Suprapubic skin (tissue), 4 donors: ENCODE measurements around the gene LRRC4. TPM values are rescaled to one million over a fixed set of nuclear protein-coding genes. Genes with fewer than 3 reads are reported as not detected.

Experiments used
- DNase-seq, 2 donors: peaks; one replicate each; pipeline ENCODE4 v3.0.0-alpha.2; 2019; ENCODE audit warnings: low spot score in 2 of 2
- H3K27ac ChIP-seq: fragments of 200-600 bp; sonication (generic); one replicate; pipeline ENCODE4 v1.5.1; 2019
- H3K27me3 ChIP-seq: fragments of 200-600 bp; sonication (generic); one replicate; pipeline ENCODE4 v1.5.1; 2019
- H3K36me3 ChIP-seq: fragments of 200-600 bp; sonication (generic); one replicate; pipeline ENCODE4 v1.5.1; 2019
- H3K4me1 ChIP-seq: fragments of 200-600 bp; sonication (generic); one replicate; pipeline ENCODE4 v1.5.1; 2019
- H3K4me3 ChIP-seq: fragments of 200-600 bp; sonication (generic); one replicate; pipeline ENCODE4 v1.5.1; 2019; ENCODE audit warnings: mild to moderate bottlenecking
- H3K9me3 ChIP-seq: fragments of 200-600 bp; sonication (generic); one replicate; pipeline ENCODE4 v1.5.1; 2019
- CTCF ChIP-seq, 2 donors: fragments of 200-600 bp in 1 of 2; fragments of 450-650 bp in 1 of 2; sonication (generic) in 1 of 2; IDR thresholded peaks; one replicate each; pipeline ENCODE4 v1.5.1; 2016 to 2019; ENCODE audit warnings: antibody characterized with exemption in 2 of 2, mild to moderate bottlenecking in 1 of 2, moderate library complexity in 1 of 2
- EP300 ChIP-seq: sonication (generic); formaldehyde crosslinking; IDR thresholded peaks from one replicate; pipeline ENCODE4 v1.6.1; 2017; ENCODE audit warnings: antibody characterized with exemption
- POLR2A ChIP-seq, 2 donors: fragments of 450-650 bp; IDR thresholded peaks; one replicate each; pipeline ENCODE4 v1.6.1; 2017; ENCODE audit warnings: antibody characterized with exemption in 2 of 2, mild to moderate bottlenecking in 2 of 2, moderate library complexity in 2 of 2
- POLR2AphosphoS5 ChIP-seq, 3 donors: sonication (generic); formaldehyde crosslinking; IDR thresholded peaks; one replicate each; pipeline ENCODE4 v1.6.1; 2017; ENCODE audit warnings: antibody characterized with exemption in 3 of 3
- WGBS: methylation state at CpG from one replicate; pipeline ENCODE4 v1.1.5; 2018; 5-methylcytosine and 5-hydroxymethylcytosine counted together
- total RNA-seq, 4 donors: library from RNA; depleted of rRNA; stranded (reverse); fragments of >200 nt; gene quantifications; one replicate each; pipeline ENCODE4 v1.1.0, GENCODE V29; 2016

LRRC4 gene
- total RNA-seq, 4 donors from 2014 or later: 0.16 to 0.57 (median 0.21) TPM; not detected in 1

DNA sequence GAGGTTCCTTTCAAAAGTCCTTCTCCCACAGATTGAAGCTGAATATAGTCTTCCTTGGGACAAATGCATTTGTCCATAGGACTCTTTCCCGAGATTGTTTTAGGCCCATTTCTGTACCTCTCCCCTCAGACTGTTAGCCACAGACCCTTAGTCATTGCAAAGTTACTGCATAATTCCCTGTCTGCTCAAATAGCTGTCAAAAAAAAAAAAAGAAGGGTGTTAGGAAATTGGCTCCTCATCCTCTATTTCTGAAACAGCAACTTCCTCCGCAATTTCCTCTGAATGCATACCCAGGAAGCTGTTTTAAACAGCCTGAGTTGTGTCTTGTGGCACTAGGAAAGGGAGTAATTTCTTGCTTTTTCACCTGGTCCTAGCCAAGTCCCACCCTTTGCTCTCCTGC lies 5.4 kb downstream of the LRRC4 start:
- Histone ChIP-seq H3K27ac (no peak overlapping the region), H3K4me1 (peaks cover 7% of the 10 kb centered on the region), H3K36me3 (no peaks in the 10 kb centered on the region), H3K9me3 (no peaks in the 10 kb centered on the region), H3K4me3 (no peak overlapping the region), H3K27me3 (peaks cover 12% of the 10 kb centered on the region)
- DNase-seq: no peak
- TF ChIP-seq POLR2AphosphoS5 (IDR thresholded peaks at IDR 0.05) (no peak), POLR2A (IDR thresholded peaks at IDR 0.05) (no peak), CTCF (IDR thresholded peaks at IDR 0.05) (no peak), EP300 (no peak)
- WGBS: 71% methylated on average over 2 of the region's 2 CpGs

DNA sequence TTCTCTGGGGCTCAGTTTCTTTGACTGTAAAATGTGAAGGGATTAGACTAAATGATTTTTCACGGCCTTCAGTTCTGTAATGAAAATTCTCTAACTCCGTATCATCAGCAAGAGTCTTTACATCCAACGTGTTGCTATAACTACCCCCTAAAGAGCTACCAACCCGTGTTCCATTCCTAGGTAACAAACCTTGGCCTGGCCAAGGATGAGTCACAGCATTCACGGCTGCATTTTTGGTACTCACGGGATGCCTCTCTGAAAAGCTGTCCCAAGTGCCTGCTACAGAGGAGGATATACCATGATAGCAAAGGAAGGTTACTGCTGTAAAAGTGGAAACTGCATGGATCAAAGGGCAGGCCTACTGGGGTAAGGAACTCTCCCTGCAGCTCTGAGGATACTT lies 5.9 kb downstream of the LRRC4 start:
- TF ChIP-seq EP300: no peak
- TF ChIP-seq POLR2A (IDR thresholded peaks at IDR 0.05): no peak
- no peak for TF ChIP-seq POLR2AphosphoS5 (IDR thresholded peaks at IDR 0.05)
- no peak for TF ChIP-seq CTCF (IDR thresholded peaks at IDR 0.05)
- Histone ChIP-seq H3K27me3 (peaks cover 8% of the 10 kb centered on the region), H3K36me3 (no peaks in the 10 kb centered on the region), H3K27ac (no peak overlapping the region), H3K9me3 (no peaks in the 10 kb centered on the region), H3K4me3 (no peak overlapping the region), H3K4me1 (peaks cover 3% of the 10 kb centered on the region)
- DNase-seq: no peak
- WGBS: 76% methylated on average over 6 of the region's 6 CpGs

- WGBS: 68% methylated on average over 2 of the region's 3 CpGs
Observed at GRCh38 chr7:128024151-128024550, 7.1 kb downstream of the LRRC4 start.

GRCh38 chr7:128022631-128023532 lies 8.4 kb downstream of the LRRC4 start:
- H3K27me3 ChIP-seq: no peaks in the 10 kb centered on the region
- H3K27ac ChIP-seq: no peak overlapping the region
- 84% methylated on average over 6 of the region's 6 CpGs for WGBS
- H3K9me3 ChIP-seq: no peaks in the 10 kb centered on the region
- H3K36me3 ChIP-seq: no peaks in the 10 kb centered on the region
- no peak for TF ChIP-seq POLR2A (IDR thresholded peaks at IDR 0.05)
- TF ChIP-seq CTCF (IDR thresholded peaks at IDR 0.05): no peak
- no peak for TF ChIP-seq EP300
- TF ChIP-seq POLR2AphosphoS5 (IDR thresholded peaks at IDR 0.05): no peak
- no peak overlapping the region for H3K4me3 ChIP-seq
- DNase-seq: no peak
- peaks cover 9% of the 10 kb centered on the region for H3K4me1 ChIP-seq

More at GRCh38 chr7:128024151-128024550, 7.1 kb downstream of the LRRC4 start:
- no peak overlapping the region for H3K4me3 ChIP-seq
- TF ChIP-seq CTCF (IDR thresholded peaks at IDR 0.05): no peak
- no peak for TF ChIP-seq POLR2AphosphoS5 (IDR thresholded peaks at IDR 0.05)
- no peak for TF ChIP-seq POLR2A (IDR thresholded peaks at IDR 0.05)
- TF ChIP-seq EP300: no peak
- no peaks in the 10 kb centered on the region for H3K4me1 ChIP-seq
- no peaks in the 10 kb centered on the region for H3K9me3 ChIP-seq
- no peaks in the 10 kb centered on the region for H3K27me3 ChIP-seq
- H3K27ac ChIP-seq: no peak overlapping the region
- H3K36me3 ChIP-seq: no peaks in the 10 kb centered on the region
- DNase-seq: no peak

- WGBS: 66% methylated on average over 2 of the region's 2 CpGs
- Histone ChIP-seq H3K36me3 (no peaks in the 10 kb centered on the region), H3K9me3 (no peaks in the 10 kb centered on the region), H3K27me3 (no peaks in the 10 kb centered on the region), H3K27ac (no peak overlapping the region), H3K4me3 (no peak overlapping the region), H3K4me1 (peaks cover 11% of the 10 kb centered on the region)
- TF ChIP-seq POLR2A (IDR thresholded peaks at IDR 0.05): no peak
- no peak for TF ChIP-seq POLR2AphosphoS5 (IDR thresholded peaks at IDR 0.05)
- TF ChIP-seq EP300: no peak
- TF ChIP-seq CTCF (IDR thresholded peaks at IDR 0.05): no peak
- no peak for DNase-seq
Observed at GRCh38 chr7:128021366-128021765, 9.9 kb downstream of the LRRC4 start.
